Measurements from ENCODE around the gene FAM83F.

DNA sequence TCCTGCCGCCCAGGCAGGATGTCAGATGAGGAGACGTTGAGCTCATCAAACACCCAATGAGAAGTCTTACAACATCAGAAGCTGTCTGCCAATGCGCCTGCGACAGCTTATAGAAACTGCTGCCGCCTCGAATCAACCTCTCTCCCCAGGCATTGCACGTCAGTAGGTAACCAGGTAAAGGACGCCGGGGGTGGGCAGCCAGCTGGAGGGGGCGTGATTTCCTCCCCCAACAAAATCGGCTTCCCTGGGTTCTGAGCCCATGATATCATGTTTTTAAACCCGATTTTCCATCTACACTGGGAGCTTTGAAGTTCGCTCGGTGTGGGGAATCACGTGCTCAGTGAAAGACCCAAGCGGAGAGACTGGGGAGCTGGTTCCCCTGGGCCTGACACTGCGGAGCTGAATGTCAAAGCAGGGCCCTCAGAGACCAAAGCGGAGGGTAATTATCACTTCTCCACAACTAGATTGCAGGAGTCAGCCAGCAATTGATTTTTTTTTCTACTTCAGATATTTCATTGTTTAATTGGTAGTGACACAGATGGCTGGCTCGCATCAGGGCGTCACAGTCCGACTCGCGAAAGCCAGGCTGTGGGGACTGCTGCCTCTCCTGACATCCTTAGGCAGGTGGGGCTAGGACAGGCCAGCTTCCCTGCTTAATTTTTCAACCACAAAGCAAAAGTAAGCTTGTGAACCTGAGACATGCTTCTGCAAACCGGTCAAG, 15.4 kb downstream of the FAM83F start:
- TF ChIP-seq, protein P1, sequence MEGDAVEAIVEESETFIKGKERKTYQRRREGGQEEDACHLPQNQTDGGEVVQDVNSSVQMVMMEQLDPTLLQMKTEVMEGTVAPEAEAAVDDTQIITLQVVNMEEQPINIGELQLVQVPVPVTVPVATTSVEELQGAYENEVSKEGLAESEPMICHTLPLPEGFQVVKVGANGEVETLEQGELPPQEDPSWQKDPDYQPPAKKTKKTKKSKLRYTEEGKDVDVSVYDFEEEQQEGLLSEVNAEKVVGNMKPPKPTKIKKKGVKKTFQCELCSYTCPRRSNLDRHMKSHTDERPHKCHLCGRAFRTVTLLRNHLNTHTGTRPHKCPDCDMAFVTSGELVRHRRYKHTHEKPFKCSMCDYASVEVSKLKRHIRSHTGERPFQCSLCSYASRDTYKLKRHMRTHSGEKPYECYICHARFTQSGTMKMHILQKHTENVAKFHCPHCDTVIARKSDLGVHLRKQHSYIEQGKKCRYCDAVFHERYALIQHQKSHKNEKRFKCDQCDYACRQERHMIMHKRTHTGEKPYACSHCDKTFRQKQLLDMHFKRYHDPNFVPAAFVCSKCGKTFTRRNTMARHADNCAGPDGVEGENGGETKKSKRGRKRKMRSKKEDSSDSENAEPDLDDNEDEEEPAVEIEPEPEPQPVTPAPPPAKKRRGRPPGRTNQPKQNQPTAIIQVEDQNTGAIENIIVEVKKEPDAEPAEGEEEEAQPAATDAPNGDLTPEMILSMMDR (IDR thresholded peaks at IDR 0.05), result no peak
- no peak for TF ChIP-seq POLR2A (IDR thresholded peaks at IDR 0.05)
